ENCODE measurements around the gene SMAD5.

DNA sequence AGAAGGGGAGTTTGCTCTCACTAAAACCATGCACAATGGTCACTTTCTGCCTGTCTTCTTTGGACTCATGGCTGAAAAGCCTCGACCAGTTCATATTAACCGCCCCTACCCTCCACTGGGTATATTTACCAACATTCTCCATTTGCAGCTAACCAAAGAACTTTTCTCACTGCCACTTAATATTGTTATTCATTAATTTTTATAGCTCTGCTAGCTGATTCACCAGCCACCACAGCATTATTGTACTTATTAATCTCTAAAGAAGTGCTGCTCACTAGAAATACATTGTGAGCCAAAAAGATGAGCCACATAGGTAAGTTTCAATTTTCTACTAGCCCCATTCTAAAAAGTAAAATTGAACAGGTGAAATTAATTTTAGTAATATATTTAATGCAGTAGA, 93.8 kb downstream of the SMAD5 start:
- TF ChIP-seq POLR2A (IDR thresholded peaks at IDR 0.05), result no peak
- TF ChIP-seq, protein P1, sequence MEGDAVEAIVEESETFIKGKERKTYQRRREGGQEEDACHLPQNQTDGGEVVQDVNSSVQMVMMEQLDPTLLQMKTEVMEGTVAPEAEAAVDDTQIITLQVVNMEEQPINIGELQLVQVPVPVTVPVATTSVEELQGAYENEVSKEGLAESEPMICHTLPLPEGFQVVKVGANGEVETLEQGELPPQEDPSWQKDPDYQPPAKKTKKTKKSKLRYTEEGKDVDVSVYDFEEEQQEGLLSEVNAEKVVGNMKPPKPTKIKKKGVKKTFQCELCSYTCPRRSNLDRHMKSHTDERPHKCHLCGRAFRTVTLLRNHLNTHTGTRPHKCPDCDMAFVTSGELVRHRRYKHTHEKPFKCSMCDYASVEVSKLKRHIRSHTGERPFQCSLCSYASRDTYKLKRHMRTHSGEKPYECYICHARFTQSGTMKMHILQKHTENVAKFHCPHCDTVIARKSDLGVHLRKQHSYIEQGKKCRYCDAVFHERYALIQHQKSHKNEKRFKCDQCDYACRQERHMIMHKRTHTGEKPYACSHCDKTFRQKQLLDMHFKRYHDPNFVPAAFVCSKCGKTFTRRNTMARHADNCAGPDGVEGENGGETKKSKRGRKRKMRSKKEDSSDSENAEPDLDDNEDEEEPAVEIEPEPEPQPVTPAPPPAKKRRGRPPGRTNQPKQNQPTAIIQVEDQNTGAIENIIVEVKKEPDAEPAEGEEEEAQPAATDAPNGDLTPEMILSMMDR (IDR thresholded peaks at IDR 0.05), result no peak
